Amygdala (tissue), 56 donors: Measurements from ENCODE around the gene PSME2.

ENCODE experiments used
- DNase-seq, 56 donors: peaks; one replicate each; lab custom pipeline; 2025; lab: John Stamatoyannopoulos, UW

Gene PSME2

GRCh38 chr14:24098229-24098926, 48.0 kb downstream of the PSME2 start:
- no peak for DNase-seq

- DNase-seq: no peak
These were observed 49.7 kb downstream of the PSME2 start for GRCh38 chr14:24096545-24097181.

- DNase-seq: peak in 5 of 56 donors; percentile 11 to 33 (median 15)
These were observed 50.9 kb downstream of the PSME2 start for GRCh38 chr14:24095271-24096068.

- no peak for DNase-seq
These were observed 51.6 kb downstream of the PSME2 start for GRCh38 chr14:24094841-24095270.

- DNase-seq: peak in 49 of 56 donors; percentile 21 to 90 (median 62)
These were observed 52.2 kb downstream of the PSME2 start, which contains the start of gene PCK2 for GRCh38 chr14:24093901-24094840. PCK2 (plus strand) TSS chr14:24094311; CDS start chr14:24094406, 95 bp downstream.
